AG04450 (cell line): ENCODE results near the gene TMEM14C. TPM values are rescaled to one million over a fixed set of nuclear protein-coding genes. Genes with fewer than 3 reads are reported as not detected.
A peak's percentile ranks its signal among the peaks of the same experiment; 100 is the strongest.
"Not testable (repeated sequence)": the region's sequence is repeated elsewhere in the genome, so short reads cannot be mapped to it uniquely, and the experiment has no call there.

Experiments used
- CTCF ChIA-PET: fragments of 300-600, 350-600 bp; formaldehyde crosslinking; extraction: SDS; loops from one replicate; lab custom pipeline; 2022; ENCODE audit warnings: antibody characterized with exemption, inconsistent platforms; lab: Charles Lee
- POLR2A ChIA-PET: fragments of 350-600 bp; formaldehyde crosslinking; extraction: SDS; loops from one replicate; lab custom pipeline; 2021; ENCODE audit warnings: antibody characterized with exemption, inconsistent platforms; lab: Yijun Ruan, JAX
- DNase-seq: peaks from one replicate; pipeline ENCODE4 v3.0.0-alpha.2; 2011; ENCODE audit warnings: low read depth, low spot score
- H3K27ac ChIP-seq: one replicate; pipeline ENCODE4 v1.5.1; 2012; ENCODE audit warnings: low read depth, low read length, control low read depth
- H3K27me3 ChIP-seq: one replicate; pipeline ENCODE4 v1.6.0; 2012; ENCODE audit warnings: low read length; ENCODE audit not compliant: control insufficient read depth, insufficient read depth
- H3K4me3 ChIP-seq: 2 replicates; pipeline ENCODE4 v1.5.1; 2011; ENCODE audit warnings: mild to moderate bottlenecking, low read depth, low read length, control low read depth
- H3K9me3 ChIP-seq: 2 replicates; pipeline ENCODE4 v1.5.1; 2012; ENCODE audit warnings: low read length; ENCODE audit not compliant: control insufficient read depth, insufficient read depth
- polyA plus RNA-seq: library from polyadenylated mRNA; depleted of rRNA; stranded (reverse); fragments of >200 nt; gene quantifications from 2 replicates; pipeline ENCODE4 v1.2.3, GENCODE V29; 2011
- TF ChIP-seq, protein P1 (sequence below): IDR thresholded peaks from 2 replicates; pipeline ENCODE4 v1.5.1; 2011; ENCODE audit warnings: low read depth, low read length, control low read depth, inconsistent platforms

TMEM14C gene
- polyA plus RNA-seq, 1 experiment: 385 TPM

DNA sequence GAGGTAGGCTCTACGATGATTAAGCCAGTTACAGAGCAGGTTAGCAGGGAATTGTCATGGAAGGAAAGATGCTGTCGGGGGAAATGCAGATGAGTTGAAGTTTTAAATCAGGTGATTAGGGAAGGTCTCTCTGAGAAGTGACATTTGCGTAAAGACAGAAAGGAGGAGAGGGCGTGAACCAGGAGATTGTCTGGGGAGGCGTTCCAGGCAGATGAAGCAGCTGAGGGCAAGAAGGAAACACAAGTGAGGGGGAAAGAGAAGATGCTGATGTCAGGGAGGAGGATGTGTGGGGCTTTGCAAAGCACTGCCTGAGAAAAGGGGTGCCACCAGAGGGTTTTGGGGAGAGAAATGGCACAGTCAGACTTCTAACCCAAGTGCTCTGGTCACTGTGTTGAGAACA, 22.2 kb downstream of the TMEM14C start:
- Histone ChIP-seq H3K9me3 (0 out of 2 replicates have a peak, but pooled peaks cover 4% of the 10 kb centered on the region), H3K27ac (no peak overlapping the region), H3K4me3 (no peak overlapping the region), H3K27me3 (no peaks in the 10 kb centered on the region)
- TF ChIP-seq, protein P1, sequence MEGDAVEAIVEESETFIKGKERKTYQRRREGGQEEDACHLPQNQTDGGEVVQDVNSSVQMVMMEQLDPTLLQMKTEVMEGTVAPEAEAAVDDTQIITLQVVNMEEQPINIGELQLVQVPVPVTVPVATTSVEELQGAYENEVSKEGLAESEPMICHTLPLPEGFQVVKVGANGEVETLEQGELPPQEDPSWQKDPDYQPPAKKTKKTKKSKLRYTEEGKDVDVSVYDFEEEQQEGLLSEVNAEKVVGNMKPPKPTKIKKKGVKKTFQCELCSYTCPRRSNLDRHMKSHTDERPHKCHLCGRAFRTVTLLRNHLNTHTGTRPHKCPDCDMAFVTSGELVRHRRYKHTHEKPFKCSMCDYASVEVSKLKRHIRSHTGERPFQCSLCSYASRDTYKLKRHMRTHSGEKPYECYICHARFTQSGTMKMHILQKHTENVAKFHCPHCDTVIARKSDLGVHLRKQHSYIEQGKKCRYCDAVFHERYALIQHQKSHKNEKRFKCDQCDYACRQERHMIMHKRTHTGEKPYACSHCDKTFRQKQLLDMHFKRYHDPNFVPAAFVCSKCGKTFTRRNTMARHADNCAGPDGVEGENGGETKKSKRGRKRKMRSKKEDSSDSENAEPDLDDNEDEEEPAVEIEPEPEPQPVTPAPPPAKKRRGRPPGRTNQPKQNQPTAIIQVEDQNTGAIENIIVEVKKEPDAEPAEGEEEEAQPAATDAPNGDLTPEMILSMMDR: no peak
- ChIA-PET CTCF (no interaction called here), POLR2A (no interaction called here)
- DNase-seq: no peak

DNA sequence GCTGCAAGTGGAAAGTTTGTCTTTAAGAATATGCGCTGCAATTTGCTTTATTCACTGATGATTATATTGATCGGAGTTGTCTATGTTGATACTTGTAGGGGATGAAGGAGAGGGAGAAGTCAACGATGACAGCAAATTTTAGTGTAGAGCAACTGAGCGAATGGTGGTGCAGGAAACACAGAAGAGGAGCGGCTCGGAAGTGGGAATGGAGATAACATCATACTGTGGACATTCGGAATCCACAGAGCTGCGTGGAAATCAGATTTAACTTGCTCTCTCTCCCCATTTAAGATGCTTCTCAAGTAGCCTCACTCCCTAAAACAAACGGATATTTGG, 24.0 kb downstream of the TMEM14C start:
- POLR2A ChIA-PET: interaction anchor here (1.4 to 2.3 kb wide), 2 partner anchors 23 to 24 kb away, joined by 3 to 11 read pairs; partner anchors contain the start of gene TMEM14C
- CTCF ChIA-PET: interaction anchor here (1.0 to 4.1 kb wide), 3 partner anchors 13 to 268 kb away, joined by 3 to 15 read pairs (median 4); no protein-coding TSS in a partner anchor
- H3K27ac ChIP-seq: no peak overlapping the region
- TF ChIP-seq, protein P1: no peak
- H3K27me3 ChIP-seq: no peaks in the 10 kb centered on the region
- no peaks in the 10 kb centered on the region for H3K9me3 ChIP-seq
- no peak for DNase-seq
- H3K4me3 ChIP-seq: peak overlapping the region; percentile 72

DNA sequence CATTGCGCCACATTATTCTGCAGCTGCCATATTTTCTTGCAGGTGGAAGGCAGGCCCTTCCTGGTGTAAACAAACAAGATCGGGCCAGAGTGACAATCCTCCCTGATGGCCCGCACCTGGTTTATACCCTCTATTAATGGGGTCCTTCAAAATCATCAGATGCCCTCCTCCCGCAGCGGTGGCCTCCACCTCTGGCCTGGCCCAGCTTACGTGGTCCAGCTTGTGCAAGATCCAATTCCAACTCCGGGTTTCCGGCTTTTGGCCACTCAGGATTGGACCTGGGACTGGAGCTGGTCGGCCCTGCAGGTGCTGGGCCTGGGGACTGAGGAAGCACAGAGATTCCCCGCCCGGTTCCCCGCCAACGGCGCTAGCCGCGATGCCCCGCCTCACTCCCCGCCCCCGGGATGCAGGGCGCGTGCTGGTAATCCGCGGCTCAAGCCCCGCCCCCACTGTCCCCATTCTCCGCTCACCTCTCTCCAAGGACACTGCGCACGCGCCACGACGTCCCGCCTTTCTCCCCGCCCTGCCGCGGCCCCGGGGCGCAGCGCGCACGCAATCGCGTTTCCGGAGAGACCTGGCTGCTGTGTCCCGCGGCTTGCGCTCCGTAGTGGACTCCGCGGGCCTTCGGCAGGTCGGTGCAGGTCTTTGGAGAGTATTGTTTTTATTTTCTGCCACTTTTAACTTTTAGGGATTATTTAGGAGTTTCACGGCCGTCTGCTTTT, 24.5 kb downstream of the TMEM14C start, which contains the start of gene TMEM14B:
TSS of gene TMEM14B (plus strand) at position 555 of the 722 bp plus-strand sequence. CDS start 1,441 bp downstream, outside the sequence.
- TF ChIP-seq, protein P1: no peak
- ChIA-PET CTCF (interaction anchor here (0.7 to 4.1 kb wide), 4 partner anchors 12 to 829 kb away, joined by 3 to 15 read pairs (median 4); no protein-coding TSS in a partner anchor), POLR2A (interaction anchor here (0.7 to 2.3 kb wide), 3 partner anchors 23 to 53 kb away, joined by 3 to 11 read pairs (median 3); partner anchors contain the start of genes C6orf52, PAK1IP1 and TMEM14C)
- Histone ChIP-seq H3K9me3 (no peaks in the 10 kb centered on the region), H3K4me3 (peak within 1 kb of the TSS; percentile 72), H3K27me3 (no peaks in the 10 kb centered on the region), H3K27ac (peak within 1 kb of the TSS; percentile 22)
- peak; percentile 87 for DNase-seq

DNA sequence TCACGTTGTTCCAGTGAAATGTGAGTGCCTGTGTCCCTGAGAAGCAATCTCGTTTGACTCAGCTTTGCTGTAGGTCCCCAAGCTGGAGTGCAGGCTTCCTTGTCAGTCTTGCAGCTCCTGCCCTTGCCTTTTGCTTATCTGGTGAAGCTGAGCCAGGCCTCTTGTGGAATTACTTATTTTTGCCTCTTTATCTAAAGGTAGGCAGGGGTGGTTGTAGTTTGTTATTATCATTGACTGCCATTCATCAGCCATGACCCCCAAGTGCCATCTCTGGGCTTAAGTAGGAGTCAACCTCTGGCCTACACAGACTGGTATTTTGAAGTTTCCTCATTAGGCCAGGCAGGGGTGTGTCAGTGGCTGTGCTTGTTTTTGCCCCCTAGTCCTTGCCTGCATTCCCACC, 26.9 kb downstream of the TMEM14C start:
- CTCF ChIA-PET: no interaction called here
- no peak overlapping the region for H3K4me3 ChIP-seq
- DNase-seq: no peak
- H3K27me3 ChIP-seq: no peaks in the 10 kb centered on the region
- POLR2A ChIA-PET: no interaction called here
- H3K27ac ChIP-seq: no peak overlapping the region
- TF ChIP-seq, protein P1: no peak
- H3K9me3 ChIP-seq: no peaks in the 10 kb centered on the region

DNA sequence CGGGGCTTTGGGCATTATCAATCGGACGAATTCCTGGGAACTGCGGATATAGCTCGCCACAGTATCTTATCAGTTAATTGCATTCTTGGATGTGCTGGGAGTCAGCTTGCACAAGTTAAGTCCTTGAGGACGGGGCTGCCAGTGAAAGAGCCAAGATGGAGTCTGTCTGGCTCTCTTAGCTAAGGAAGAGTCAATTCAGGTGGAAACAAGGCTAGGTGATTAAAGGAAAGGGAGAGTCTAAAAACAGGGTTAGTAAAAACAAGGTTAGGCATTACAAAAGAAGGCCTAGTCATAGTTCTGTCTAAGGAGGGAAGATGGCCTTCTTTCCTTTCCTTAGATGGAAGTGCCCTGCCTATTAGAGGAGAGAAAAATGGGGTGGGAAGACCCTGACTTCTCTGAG, 27.7 kb downstream of the TMEM14C start:
- DNase-seq, H3K4me3 ChIP-seq, H3K27ac ChIP-seq, POLR2A ChIA-PET, H3K9me3 ChIP-seq, H3K27me3 ChIP-seq: not testable (repeated sequence)
- CTCF ChIA-PET: interaction anchor here (1.6 kb wide), 1 partner anchor 9 kb away, joined by 5 read pairs; no protein-coding TSS in a partner anchor

DNA sequence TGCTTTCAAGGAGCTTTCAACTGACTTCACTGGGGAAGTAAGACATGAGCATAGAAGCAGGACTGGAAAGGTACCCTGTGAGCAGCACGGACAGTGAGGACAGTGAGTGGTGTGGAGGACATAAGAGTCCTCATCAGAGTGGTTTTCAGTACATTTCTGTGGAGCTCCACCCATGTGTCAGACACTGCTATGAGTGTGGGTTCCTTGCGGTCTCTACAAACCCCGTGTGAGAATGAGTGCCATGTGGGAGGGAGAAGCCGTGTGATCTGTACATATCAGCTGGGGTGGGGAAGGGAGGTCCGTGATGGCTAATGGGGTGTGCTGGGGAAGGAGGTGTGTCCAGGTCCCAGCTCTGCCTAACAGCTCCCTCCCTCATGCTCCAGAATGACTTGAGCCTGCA, 28.9 kb downstream of the TMEM14C start:
- DNase-seq, POLR2A ChIA-PET, H3K4me3 ChIP-seq, H3K27me3 ChIP-seq, H3K9me3 ChIP-seq, H3K27ac ChIP-seq: not testable (repeated sequence)
- CTCF ChIA-PET: interaction anchor here (0.6 to 1.6 kb wide), 2 partner anchors 8 to 273 kb away, joined by 3 to 5 read pairs; no protein-coding TSS in a partner anchor
